T follicular helper cell (primary cell): ENCODE measurements around the gene PSMD11.
"Not testable (repeated sequence)": the region's sequence is repeated elsewhere in the genome, so short reads cannot be mapped to it uniquely, and the experiment has no call there.

Experiments used
- DNase-seq: peaks from one replicate; pipeline ENCODE4 v3.0.0-alpha.2; 2020; ENCODE audit warnings: low read depth
- total RNA-seq, 2 experiments: gene quantifications; one replicate each; lab custom pipeline; 2026; lab: John Stamatoyannopoulos, UW

PSMD11 gene
- 85.8 to 266 reads per million in 2 experiments for total RNA-seq

GRCh38 chr17:32444301-32445073 lies at the start of gene PSMD11:
Gene PSMD11, plus strand, starts transcription at chr17:32444510. Its CDS starts 14 bp downstream, at chr17:32444524.
- peak; percentile 99 for DNase-seq

- DNase-seq, result no peak
Measured at GRCh38 chr17:32396343-32396742, 48.0 kb upstream of the PSMD11 start.

- no peak for DNase-seq
Measured at GRCh38 chr17:32398946-32399345, 45.4 kb upstream of the PSMD11 start.

GRCh38 chr17:32410085-32410484 lies 34.2 kb upstream of the PSMD11 start:
- not testable (repeated sequence) for DNase-seq

DNA sequence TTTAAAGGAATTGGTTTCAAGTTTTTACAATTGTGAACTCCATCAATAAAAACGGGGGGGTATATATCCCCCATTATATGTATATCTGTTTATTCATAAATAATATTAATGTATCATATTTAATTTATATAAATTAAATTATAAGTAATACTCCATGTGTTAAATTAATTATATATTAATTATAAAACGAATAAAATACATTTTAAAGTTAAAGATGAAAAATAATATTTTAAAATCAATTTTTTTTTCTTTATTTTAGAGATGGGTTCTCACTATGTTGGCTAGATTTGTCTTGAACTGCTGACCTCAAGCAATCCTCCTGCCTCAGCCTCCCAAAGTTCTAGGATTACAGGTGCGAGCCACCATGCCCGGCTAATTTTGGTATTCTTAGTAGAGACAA lies 17.4 kb upstream of the PSMD11 start:
- DNase-seq, result no peak

GRCh38 chr17:32429598-32429997 lies 14.7 kb upstream of the PSMD11 start:
- DNase-seq, result no peak

DNA sequence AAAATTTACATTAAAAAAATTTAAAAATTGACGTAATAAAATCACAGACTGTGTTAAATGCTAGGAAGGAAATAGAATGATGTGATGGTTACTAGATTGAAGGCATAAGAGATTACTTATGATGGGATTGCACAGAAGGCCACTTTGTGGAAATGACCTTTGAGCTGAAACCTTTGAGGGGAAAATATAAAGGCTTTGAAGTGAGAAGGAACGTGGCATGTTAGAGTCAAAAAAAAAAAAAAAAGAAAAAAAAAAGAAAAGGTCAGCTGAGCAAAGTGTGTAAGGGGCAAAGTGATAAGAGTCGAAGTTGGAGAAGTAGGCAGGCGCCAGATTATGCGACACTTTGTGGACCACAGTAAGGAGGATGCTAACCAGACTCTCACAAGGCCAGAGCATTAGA lies 3.6 kb upstream of the PSMD11 start:
- no peak for DNase-seq

DNA sequence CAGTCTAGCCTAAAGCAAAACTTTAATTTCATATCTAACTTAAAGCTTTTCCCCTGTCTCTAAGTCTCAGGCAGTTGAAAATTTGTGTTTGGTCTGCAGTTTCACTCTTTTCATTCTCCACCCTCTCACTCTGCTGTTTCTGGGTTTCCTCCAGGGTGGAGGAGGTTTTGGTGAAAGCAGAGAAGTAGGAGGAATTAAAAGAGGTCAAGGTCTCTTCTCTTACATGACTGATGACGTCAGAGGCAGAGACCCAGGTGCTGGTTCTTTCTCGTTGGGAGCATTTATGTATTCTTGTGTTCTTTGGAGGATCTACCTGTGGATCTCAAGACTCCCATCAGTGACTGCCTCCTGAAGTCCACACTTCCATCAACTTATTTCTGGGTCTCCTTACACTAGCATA lies 2.4 kb upstream of the PSMD11 start:
- no peak for DNase-seq

DNA sequence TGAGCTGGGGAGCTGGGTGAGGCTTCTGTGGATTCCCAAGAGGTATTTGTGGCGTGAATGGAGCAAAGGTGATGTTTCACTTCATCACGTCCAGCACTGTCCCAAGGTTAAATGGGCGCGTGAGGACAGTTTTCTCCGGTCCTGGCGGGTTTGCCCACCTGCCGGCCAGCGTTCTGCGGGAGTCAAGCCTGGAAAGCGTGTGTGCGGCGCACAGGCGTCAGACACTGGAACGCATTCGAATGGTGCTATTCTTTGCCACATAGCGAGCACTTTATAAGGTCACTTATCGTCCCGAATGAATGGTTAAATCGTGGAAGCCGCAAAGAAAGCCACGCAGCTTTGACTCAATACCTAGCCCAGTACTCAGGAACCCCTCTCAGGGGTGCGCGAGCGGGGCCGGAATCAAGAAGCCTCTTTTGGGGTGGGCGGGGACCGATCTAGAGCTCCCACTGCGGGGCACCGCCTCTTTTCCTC lies 446 bp upstream of the PSMD11 start:
- DNase-seq, result no peak

GRCh38 chr17:32445074-32445415 lies 735 bp downstream of the PSMD11 start:
- peak; percentile 17 for DNase-seq

DNA sequence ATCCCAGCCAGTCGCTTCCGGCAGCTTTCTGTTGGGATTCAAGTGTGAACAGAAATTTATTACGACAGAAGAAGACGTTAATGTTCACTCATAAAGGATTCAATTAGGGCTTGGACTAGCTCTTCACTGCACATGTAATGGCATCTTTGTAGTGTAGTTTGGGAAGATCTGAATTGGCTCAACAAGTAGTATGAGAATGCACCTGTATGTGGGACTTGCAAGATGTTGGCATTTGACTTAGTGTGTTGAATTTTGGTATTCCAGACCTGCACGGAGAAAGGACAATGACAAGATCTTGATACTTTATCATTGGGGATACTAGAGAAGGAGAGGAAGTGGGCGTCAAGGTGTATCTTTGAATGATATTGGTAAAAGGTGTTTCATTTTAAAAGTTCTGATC lies 1.2 kb downstream of the PSMD11 start:
- no peak for DNase-seq

DNA sequence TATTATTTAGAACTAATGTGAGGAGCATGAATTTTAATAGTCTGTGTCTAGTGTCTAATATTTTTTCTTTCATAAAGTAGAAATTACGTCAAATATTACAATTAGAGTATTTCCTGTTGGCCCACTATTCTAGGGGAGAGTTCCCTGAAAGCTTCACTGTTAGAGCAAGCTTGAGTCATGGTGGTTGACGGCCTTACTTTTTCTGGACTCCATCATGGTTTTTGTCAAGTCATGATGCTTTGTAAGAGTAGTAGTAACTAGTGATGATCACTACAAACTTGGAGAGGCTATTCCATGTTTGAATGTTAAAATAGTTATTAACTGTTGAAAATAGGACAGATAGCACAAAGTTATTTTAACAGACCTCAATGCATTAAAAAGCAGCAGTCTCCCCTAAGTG lies 1.7 kb downstream of the PSMD11 start:
- no peak for DNase-seq

DNA sequence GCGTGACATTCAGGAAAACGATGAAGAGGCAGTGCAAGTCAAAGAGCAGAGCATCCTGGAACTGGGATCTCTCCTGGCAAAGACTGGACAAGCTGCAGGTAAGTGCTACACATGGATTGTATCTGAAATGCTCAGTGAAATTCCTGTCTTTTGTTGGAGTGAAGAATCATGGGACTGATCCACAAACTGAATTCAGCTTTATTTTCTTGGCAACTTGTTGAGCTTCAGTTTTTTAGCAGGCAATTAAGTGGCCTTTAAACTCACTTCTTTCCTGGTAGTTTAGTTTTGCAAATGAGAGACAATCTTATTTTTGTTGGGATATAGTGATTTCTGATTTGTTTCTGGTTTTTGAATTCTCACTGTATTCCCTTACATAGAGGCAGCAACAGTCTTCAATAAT lies 2.6 kb downstream of the PSMD11 start:
- no peak for DNase-seq

- no peak for DNase-seq
Measured at GRCh38 chr17:32449963-32450362, 5.7 kb downstream of the PSMD11 start.

DNA sequence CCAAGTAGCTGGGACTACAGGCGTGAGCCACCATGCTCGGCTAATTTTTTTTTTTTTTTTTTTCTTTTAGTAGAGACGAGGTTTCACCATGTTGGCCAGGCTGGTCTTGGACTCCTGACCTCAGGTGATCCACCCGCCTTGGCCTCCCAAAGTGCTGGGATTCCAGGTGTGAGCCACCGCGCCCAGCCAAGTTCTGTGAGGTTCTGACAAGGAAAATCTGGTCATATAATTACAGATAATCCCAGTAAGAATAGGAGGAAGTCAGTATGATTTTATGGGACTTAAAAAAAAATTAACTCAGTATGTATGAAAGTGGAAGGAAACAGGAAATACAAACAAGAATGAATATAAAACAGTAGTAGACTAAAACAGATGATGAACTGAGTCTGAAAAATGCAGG lies 6.1 kb downstream of the PSMD11 start:
- not testable (repeated sequence) for DNase-seq

- no peak for DNase-seq
Measured at GRCh38 chr17:32451879-32452278, 7.6 kb downstream of the PSMD11 start.

GRCh38 chr17:32452281-32452680 lies 8.0 kb downstream of the PSMD11 start:
- no peak for DNase-seq

- no peak for DNase-seq
Measured at GRCh38 chr17:32453370-32453769, 9.1 kb downstream of the PSMD11 start.

DNA sequence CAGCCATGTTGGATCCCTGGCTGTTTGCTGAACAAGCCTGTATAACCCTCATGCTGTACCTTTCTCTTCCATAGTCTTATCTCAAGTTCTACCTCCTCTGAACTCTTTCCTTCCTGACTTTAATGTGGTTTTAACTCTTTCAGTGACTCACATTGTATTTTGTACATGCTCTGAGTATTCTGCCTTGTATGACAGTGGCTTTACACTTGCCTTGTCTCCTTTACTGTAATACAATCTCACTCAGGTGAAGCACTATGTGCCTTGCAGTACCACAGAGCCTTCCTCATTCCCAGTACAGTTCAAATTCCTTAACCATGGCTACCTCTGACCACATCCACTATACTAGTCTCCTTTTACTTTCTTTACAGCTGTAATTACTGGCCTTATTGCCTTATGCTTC lies 14.1 kb downstream of the PSMD11 start:
- no peak for DNase-seq

- no peak for DNase-seq
Measured at GRCh38 chr17:32460054-32460453, 15.7 kb downstream of the PSMD11 start.

DNA sequence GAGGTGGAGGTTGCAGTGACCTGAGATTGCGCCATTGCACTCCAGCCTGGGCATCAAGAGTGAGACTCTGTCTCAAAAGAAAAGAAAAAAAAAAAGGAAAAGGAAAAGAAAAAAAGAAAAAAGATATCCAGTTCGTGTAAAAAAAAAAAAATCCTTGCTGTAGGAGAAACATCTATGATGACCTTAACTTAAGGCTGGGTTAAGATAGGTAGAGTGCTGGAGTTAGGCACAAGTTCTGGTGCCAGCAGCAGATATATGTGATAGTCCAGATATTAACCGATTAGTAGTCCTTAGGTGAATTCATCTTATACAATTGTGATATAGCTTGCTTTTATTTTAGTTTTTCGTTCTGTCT lies 17.2 kb downstream of the PSMD11 start:
- no peak for DNase-seq

DNA sequence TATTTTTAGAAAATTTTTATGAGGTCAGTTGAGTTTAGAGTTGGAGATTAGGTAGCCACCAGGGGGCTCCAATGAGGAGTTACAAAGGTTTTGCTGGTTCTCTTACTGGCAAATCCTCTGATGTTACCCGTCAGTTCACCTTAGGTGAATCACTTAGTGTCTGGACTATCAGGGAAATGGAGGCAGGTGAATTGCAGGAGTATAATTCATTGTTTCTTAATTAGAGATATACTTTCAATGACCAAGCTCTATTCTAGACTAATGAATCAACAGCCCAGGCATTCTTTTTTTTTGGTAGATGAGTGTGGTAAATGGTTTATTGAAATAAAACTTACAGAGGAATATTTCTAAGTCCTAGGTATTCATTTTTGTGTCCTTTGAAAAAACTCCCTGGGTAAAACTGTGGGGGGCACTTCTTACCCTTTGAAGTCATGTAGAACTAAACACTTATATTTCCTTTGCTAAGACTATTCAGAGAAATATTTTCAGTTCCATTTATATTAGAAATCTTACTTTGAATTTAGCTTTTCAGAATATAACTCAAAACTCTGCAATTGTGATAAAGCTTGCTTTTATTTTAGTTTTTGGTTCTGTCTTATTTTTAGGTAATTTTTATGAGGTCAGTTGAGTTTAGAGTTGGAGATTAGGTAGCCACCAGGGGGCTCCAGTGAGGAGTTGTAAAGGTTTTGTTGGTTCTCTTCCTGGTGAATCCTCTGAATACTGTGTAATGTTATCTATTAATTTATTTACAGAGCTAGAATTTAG lies 17.7 kb downstream of the PSMD11 start:
- peak; percentile 52 for DNase-seq

DNA sequence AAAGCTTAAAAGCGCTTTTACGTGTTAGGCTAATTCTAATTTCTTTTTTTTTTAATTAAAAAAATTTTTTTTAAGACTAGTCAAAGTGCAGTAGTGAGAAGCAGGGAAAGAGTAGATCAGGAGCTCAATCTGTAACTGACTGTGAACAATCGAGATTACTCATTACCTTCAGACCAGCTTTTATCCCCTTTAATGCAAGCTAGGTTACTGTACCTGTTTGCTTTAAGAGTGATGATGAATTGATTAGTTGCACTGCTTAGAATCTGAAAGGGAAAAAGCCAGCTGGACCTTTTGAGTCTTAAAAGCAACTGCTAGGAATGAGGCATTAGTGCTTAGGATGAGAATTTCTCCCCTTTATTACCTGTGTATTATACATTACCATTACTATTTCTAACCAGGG lies 19.0 kb downstream of the PSMD11 start:
- DNase-seq, result no peak
